ENCODE data around the gene PRPSAP1. TPM values are rescaled to one million over a fixed set of nuclear protein-coding genes. Genes with fewer than 3 reads are reported as not detected.

PRPSAP1 gene
- total RNA-seq, 1 donor from 2014 or later = 60.2 TPM

DNA sequence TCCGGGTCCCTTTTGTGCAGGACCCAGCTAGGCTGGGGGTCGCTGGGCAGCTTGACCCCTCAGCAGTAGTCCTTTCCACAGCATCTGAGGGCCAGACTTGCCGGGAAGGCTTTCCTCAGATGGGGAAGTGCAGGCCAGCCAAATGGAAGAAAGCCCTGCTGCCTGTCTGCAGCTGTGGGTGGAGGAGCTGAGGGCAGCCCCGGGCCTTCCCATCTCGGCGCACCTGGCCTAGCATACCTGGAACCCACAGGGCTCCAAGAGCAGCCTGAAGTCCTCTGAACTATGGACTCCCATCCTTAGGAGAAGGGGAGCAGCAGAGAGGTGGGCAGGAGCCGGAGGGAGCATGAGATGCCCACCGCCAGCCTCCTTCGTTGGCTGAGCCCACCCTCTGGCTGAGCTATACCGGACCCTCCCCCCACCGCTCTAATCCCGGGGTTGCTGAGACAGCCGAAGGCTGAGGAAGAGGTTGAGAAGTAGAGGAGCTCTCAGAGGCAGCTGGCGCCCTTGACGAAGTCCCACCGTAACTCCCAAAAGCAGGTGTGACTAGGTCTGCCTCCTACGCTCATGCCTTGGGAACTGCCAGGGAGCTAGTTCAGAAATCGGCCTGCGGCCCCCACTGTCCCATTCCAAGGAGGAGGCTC, 75.3 kb downstream of the PRPSAP1 start:
- TF ChIP-seq, protein P1, sequence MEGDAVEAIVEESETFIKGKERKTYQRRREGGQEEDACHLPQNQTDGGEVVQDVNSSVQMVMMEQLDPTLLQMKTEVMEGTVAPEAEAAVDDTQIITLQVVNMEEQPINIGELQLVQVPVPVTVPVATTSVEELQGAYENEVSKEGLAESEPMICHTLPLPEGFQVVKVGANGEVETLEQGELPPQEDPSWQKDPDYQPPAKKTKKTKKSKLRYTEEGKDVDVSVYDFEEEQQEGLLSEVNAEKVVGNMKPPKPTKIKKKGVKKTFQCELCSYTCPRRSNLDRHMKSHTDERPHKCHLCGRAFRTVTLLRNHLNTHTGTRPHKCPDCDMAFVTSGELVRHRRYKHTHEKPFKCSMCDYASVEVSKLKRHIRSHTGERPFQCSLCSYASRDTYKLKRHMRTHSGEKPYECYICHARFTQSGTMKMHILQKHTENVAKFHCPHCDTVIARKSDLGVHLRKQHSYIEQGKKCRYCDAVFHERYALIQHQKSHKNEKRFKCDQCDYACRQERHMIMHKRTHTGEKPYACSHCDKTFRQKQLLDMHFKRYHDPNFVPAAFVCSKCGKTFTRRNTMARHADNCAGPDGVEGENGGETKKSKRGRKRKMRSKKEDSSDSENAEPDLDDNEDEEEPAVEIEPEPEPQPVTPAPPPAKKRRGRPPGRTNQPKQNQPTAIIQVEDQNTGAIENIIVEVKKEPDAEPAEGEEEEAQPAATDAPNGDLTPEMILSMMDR (IDR thresholded peaks at IDR 0.05) = no peak
- DNase-seq = no peak
- H3K9me3 ChIP-seq = no peaks in the 10 kb centered on the region
- no peaks in the 10 kb centered on the region for H3K27me3 ChIP-seq
- H3K36me3 ChIP-seq = no peaks in the 10 kb centered on the region
- no peak overlapping the region for H3K4me3 ChIP-seq
- intact Hi-C loops (cut with DNase I) = no loop called here
- peaks cover 15% of the 10 kb centered on the region for H3K4me1 ChIP-seq
- ATAC-seq = no peak
- H3K27ac ChIP-seq = no peak overlapping the region

DNA sequence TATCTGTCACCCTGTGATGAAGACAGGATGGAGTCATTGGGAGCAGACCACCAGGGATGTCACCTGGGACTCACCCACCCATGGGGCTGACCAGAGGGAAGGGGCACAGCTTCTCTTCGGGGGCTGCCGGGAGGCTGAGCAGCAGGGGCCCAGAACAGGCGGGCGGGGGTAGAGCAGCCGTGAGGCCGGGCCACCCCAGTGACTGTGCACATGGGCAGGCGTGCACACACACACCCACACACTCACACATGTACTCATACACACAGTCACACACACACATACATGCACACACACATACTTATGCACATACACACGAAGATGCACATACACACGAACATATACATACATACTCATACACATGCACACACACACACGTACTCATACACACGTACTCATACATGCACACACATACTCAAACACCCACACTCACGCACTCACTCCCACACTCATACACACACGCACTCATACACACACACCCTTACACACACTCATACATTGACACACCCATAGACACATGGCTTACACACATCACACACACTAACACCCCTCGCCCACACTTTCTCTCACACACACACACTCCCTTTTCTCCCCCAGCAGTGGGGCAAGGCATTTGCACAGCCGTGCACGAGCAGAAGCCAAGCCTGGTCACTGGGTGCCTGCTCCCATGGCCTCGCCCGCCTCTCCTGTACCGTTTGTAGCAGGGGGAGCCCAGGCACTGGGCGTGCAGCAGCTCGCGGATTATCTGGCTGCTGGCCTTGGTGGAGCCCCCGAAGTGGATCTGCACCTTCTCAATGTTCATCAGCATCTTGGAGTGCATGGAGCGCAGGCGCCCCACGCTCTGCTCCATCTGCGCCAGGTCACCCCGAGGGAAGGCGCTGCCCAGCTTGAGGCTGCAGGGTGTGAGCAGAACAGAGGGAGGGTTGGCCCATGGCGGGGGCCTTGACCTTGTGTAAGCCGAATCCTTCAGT, 76.1 kb downstream of the PRPSAP1 start:
- Histone ChIP-seq H3K4me3 (no peak overlapping the region), H3K4me1 (peaks cover 23% of the 10 kb centered on the region), H3K27ac (no peak overlapping the region), H3K36me3 (no peaks in the 10 kb centered on the region), H3K9me3 (no peaks in the 10 kb centered on the region), H3K27me3 (no peaks in the 10 kb centered on the region)
- no peak for ATAC-seq
- no peak for DNase-seq
- intact Hi-C loops (cut with DNase I) = no loop called here
- TF ChIP-seq, protein P1 (IDR thresholded peaks at IDR 0.05) = no peak

DNA sequence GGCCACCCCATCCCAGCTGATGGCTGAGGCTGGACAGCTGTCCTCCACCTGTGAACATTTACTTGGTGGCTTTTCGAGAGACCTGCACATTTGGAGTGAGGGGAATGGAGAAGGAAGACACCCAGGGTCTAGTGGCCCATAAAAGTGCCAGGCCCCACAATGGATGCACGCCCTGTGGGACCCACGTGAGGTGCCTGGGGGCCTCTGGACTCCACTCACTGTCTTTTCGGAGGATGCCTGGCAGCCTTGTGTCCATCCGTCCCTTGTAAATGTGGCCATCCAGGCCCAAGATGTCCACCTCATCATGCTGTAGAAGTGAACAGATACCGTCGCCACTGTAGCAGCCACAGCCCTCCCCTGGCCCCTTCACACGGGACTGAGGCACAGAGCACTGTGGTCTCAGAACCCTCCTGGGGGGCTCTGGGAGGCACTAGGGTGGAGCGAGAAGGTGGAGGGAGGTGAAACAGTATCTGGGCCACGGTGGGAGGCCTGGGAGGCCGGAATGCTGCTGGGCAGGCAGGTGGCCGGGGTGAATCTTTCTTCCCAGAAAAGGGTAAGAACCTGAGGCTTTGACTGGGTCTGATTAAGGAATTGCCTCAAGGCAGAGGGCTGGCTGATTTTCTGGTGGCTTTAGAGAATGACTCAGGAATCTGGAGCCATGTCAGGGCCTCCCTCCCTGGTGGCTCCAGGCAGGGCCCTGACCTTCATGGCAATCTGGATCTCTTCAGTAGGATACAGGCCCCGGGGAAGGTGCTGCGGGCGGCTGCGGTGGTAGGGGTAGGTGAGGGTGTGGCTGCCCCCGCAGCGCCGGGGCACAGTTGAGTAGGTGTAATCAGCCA, 77.0 kb downstream of the PRPSAP1 start:
- ATAC-seq = no peak
- Histone ChIP-seq H3K27me3 (no peaks in the 10 kb centered on the region), H3K4me1 (peaks cover 33% of the 10 kb centered on the region), H3K9me3 (no peaks in the 10 kb centered on the region), H3K36me3 (no peaks in the 10 kb centered on the region), H3K27ac (no peak overlapping the region), H3K4me3 (no peak overlapping the region)
- TF ChIP-seq, protein P1 (IDR thresholded peaks at IDR 0.05) = no peak
- intact Hi-C loops (cut with DNase I) = no loop called here
- no peak for DNase-seq

DNA sequence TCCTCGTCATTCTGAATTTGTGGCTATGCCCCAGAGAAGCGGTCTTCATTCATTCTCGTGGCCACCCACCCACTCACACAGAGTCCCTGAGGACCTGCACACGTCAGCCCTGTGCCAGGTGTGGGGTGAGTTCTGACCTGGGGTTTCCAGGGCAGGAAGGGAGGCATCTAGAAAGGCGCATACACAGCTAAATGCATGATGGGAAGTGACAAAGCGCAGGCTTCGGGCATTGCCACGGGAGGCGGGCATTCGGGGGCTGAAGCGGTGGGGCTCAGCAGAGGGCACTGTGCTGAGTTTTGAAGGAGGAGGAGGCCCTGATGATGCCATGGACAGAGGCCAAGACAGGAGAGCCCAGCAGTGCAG, 77.7 kb downstream of the PRPSAP1 start:
- H3K9me3 ChIP-seq = no peaks in the 10 kb centered on the region
- no peak overlapping the region for H3K4me3 ChIP-seq
- DNase-seq (no peak), ATAC-seq (no peak)
- H3K27me3 ChIP-seq = no peaks in the 10 kb centered on the region
- peaks cover under 1% of the 10 kb centered on the region for H3K36me3 ChIP-seq
- peaks cover 39% of the 10 kb centered on the region for H3K4me1 ChIP-seq
- TF ChIP-seq, protein P1 (IDR thresholded peaks at IDR 0.05) = no peak
- intact Hi-C loops (cut with DNase I) = no loop called here
- H3K27ac ChIP-seq = no peak overlapping the region

DNA sequence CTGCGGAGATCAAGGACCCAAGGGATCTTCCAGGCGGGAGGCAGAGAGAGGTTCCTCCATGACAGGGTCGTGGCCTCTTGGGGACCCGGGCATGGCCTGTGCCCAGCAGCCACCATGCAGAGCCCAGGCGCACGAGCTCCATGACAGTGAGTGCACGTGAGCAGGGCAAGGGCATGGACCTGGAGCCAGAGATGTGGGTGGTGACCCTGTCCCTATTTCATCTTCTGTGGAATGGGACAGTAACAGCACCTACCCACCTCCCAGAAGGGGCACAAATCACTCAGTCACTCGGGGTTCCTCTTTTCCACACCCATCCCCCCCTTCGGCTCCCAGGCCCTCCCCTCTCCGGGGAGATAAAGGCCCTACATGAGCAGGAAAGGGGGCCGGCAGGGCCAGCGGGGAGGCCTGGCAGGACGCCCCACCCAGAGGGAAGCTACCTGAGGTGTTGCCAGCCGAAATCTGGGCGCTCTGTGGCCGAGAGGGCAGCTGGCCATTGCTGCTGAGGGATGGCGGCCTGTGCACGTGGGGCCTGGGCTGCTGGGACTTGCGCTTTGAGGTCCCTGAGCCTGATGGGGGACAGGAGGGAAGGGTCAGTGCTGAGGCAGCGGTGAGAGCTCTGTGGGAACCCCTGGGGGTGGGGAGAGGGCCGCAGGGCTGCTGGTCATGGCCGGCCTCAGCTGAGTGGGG, 78.2 kb downstream of the PRPSAP1 start:
- Histone ChIP-seq H3K4me3 (no peak overlapping the region), H3K36me3 (peaks cover 6% of the 10 kb centered on the region), H3K27me3 (no peaks in the 10 kb centered on the region), H3K27ac (no peak overlapping the region), H3K9me3 (no peaks in the 10 kb centered on the region), H3K4me1 (peaks cover 44% of the 10 kb centered on the region)
- intact Hi-C loops (cut with DNase I) = no loop called here
- TF ChIP-seq, protein P1 (IDR thresholded peaks at IDR 0.05) = no peak
- DNase-seq (no peak), ATAC-seq (no peak)
